Measurements from ENCODE around the gene RBM19.
"Not testable (repeated sequence)": the region's sequence is repeated elsewhere in the genome, so short reads cannot be mapped to it uniquely, and the experiment has no call there.

RBM19 gene

DNA sequence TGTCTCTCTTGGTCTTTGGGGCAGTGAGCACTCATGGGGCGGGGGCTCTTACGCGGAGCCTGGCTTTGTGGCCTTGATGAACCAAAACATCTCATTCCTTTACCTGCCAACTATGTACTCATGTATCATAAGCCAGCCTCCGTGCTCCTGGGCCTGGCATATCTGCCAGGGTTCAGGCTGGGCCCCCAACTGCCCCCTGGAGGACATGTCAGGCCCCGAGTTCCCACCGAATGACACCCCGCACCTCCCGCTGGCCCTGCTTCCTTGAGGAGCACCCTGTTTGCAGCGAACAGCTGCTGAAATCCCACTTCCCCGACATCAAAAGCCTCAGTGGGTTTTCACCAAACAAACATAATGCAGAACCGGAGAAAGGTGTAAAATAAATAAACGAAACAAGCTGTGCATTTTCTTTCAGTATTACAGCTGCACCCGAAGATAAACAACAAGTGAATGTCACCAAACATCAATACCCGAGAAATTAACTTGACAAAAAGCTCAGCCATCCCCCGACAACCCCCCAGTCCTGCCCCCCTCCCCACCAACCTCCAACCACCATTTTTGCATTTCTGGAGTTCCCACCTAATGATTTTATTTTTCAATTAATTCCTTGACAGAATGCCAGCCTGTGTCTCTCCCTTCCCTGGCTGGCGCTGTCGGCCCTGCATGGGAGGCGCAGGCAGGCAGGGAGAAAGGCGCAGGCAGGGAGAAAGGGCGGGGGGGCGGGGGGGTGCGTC lies 139.2 kb downstream of the RBM19 start:
- DNase-seq = no peak

DNA sequence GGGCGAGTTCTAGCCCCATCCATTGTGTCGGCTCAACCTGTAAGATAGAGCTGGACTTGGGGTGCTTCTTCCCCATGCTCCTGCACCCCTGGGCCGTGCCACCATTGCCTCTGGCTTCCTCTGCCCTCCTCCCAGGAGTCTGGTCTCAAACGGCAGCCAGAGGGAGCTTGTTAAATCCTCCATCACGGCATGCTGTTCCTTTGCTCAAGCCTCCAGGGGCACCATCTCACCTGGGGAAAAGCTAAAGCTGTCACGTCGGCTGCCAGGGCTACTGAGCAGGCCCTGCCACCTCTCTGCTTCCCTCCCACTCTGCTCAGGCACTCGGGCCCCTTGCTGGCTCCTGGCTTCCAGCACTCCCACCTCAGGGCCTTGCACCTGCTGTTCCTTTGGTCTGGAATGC lies 140.4 kb downstream of the RBM19 start:
- DNase-seq = no peak

DNA sequence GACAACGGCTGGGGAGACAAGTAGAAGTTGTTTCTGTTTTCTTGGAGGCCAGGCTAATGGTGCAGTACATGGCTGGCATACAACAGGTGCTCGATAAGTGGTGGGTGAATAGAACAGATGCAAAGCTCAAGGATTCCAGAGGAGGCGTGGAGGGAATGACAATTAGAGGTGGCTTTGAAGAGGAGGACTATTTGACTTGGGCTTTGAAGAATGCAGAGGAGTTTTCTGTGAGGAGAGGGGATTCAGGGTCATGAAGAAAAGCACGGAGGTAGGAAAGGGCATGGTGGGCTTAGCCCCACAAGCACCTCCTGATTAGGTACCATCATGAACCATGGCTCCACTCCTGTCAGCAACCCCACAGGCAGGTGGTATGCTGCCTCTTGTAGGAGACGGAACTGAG lies 142.3 kb downstream of the RBM19 start:
- no peak for DNase-seq

DNA sequence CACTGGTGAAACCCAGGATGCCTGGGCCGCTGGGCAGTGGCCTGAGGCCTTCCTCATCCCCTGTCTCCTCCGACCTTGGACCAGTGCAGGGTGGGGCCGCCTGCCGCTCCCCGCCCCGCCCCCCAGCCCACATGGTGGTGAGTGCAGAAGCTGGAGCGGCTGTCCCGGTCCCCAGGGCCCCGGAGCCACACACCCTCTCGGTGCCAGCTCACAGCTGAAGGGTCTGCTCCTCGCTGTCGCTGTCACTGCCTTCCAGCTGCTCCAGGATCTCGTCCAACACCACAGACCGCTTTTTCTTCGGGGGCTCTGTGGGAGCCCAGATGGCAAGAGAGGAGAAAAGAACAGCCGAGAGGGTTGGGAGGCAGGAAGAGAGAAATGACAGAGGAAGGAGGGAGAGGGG lies 143.1 kb downstream of the RBM19 start:
- no peak for DNase-seq

DNA sequence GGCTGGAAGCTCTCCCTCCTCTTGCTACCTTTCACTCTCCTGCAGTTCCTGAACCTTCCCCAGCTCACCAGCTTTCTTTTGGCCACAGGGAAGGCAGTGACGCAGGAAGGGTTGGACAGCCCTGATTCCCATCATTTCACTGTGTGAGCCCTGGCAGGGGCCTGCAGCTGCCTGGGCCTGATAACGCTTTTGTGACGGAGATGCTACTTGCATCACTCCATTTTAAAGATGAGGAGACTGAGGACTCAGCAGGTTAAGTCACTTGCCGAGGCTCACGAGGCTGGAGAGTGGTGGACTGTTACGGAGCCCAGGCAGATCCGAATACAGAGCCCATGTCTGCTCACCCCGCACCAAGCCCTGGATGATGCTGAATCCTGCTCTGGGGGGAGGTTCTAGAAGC lies 145.3 kb downstream of the RBM19 start:
- no peak for DNase-seq

DNA sequence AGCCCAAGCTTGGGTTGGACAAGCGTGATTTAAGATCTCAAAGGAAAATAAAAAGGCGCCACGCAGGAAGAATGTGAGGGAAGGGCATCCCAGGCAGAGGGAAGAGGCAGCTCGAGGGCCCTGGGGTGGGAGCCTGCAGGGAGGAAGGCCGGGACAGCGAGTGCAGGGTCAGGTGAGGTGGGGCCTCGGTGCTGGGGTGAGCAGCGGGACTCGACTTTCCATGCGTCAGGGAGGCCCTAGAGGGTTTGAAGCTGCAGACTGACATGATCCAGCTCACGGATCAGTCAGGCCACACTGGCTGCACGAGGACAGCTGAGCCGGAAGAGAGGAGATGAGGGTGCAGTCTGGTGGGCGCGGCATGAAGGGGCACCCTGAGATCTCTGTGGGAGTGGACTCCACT lies 145.8 kb downstream of the RBM19 start:
- DNase-seq = no peak

DNA sequence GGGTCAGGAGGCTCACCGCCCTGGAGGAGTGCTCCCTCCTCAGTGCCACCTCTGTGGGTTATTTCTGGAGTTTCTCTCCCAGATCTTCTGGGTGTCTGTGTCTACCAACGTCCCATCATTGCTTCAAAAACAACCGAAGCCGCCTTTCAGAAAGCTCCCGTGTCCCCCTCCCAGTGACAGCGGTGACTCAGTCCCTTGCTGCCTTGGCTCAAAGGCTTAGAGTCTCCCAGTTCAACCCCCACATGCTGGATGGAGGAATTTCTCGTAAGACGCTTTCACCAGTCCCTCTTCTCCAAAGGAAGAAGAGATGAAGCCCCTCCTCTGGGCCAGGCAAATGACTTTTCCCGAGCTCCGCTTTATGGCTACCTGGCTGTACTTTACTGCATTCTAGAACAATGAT lies 146.6 kb downstream of the RBM19 start:
- DNase-seq = no peak

DNA sequence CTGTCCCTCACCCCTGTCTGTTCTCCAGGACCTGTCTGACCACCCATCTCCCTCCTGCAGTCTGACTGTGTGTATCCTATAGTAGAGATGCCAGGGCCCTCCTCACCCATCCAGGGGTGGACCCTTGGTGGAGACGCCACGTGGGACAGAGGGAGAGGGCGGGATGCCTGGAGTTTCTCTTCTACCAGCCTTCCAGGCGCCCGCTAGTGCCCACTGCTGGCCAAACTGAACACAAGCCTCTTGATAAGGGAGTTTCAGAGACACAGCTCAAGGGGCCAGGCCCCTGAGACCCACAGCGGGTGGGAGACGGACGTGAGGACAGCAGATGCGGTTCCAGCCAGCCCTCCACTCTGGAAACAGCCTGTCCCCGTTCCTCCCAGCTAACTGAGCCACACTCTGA lies 147.3 kb downstream of the RBM19 start:
- DNase-seq = no peak

DNA sequence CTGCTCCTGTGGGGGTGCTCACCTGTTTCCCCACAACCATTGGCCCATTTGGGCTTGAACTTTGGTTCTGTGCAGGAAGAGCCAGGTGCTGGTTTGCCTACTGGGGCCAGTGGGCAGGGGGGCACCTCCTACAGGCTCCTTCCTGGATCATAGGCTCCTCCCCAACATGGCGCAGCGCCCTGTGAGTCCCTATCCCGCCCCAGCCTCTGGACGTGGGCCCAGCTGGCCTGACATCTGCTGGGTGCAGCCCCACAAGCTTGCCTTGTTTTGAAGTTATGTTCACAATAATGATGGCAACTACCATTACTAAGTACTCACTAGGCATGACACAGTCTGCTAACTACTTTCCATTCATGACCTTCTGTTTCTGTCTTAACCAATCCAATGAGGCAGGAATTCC lies 147.8 kb downstream of the RBM19 start:
- no peak for DNase-seq

DNA sequence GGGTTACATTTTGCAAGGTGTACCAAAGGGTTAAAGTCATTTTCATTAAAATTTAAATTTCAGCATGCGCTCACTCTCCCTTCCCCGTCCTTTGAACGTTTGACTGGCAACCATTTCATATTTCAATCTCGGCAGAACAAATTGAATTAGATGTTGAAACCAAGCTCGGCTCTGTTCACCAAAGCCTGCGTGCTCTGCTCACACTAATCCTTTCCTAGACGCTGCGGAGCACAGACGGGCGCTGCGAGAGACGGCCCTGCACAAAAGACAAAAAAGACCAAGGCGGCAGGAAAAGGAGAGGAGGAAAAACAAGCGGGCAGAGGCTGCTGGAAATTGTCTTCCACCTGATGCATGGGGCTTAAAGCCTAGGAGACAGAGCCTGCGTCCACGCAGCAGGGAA lies 149.3 kb downstream of the RBM19 start:
- DNase-seq = no peak

DNA sequence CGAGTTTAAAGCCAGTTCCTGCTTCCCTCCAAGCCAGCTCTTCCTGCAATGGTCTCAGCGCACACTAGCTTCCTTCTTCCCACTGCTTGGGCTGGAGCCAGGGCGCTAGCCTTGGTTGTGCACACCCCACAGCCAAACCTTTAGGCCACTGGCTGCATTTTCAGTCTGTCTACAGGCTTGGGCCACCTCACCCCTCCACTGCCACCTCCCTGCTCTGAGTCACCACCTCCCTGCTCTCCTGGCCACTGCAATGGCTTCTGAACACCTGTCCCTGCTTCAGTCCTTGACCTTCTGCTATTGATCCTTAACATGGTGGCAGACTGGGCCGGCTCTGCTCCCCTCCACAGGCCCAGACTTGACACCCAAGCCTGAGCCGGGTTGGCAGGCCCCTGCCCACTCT lies 151.1 kb downstream of the RBM19 start:
- no peak for DNase-seq

DNA sequence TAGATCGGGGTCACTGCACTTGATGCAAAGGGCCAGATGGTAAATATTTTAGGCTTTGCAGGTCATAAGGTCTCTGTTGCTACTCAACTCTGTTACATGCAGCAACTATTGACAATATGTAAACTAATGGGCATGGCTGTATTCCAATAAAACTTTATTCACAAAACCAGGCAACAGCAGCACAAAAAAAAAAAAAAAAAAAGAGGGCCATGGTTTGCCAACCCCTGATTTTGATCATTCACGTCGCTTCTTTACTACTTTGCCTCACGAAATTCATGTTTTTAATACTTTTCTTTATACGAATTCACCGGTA lies 152.9 kb downstream of the RBM19 start:
- DNase-seq = no peak

DNA sequence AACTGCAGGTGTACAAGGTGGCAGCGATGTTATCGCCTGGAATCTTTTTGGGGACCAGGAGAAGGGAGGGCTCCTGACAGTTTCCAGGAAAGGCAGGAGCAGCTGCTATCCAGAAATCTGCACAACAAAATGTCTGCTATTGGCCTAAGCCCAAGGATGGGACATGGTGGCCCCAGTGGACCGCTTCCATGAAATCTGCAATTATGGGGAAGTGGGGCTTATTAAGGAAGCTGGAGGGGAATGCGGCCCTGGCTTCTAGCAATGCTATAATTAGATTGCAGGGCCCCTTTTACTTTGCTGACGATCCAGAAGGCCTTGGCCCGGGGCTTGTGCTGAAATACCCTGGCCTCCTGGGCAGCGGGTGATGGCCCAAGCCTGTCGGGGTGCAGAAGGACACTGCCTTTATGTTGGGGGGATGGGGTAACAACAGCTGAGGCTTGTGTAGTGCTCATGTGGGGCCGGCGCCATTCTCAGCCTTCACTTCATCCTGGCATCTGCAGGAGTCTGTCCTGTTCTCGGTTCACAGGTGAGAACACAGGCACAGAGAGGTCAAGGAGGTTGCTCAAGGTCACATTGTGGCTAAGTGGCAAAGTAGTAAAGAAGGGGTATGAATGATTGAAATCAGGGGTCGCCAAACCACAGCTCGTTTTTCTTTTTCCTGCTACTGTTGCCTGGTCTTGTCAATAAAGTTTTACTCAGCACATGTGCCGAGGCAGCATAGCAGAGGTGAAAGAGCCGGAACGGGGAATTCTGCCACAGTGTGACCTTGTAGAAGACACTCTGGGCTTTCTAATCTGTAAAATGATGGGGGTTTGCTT lies 153.5 kb downstream of the RBM19 start:
- no peak for DNase-seq

DNA sequence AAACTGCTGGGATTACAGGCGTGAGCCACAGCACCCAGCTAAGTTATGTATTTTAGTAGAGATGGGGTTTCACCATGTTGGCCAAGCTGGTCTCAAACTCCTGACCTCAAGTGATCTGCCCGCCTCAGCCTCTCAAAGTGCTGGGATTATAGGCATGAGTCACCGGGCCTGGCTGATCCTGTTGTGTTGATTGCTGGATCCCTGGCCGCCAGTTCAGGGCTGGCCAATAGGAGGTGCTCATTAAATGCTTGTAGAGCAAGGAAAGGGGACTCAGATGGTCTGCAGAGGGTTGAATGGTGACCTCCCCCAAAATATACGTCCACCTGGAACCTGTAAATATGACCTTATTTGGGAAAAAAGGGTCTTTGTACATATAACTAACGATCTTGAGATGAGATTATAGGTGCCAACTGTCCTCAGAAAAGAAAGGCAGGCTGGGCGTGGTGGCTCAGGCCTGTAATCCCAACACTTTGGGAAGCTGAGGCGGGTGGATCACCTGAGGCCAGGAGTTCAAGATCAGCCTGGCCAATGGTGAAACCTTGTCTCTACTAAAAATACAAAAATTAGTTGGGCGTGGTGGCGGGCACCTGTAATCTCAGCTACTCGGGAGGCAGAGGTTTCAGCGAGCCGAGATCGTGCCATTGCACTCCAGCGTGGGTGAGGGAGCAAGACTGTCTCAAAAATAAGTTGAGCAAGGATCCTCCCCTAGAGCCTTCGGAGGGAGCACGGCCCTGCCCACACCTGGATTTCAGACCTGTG lies 156.5 kb downstream of the RBM19 start:
- not testable (repeated sequence) for DNase-seq

DNA sequence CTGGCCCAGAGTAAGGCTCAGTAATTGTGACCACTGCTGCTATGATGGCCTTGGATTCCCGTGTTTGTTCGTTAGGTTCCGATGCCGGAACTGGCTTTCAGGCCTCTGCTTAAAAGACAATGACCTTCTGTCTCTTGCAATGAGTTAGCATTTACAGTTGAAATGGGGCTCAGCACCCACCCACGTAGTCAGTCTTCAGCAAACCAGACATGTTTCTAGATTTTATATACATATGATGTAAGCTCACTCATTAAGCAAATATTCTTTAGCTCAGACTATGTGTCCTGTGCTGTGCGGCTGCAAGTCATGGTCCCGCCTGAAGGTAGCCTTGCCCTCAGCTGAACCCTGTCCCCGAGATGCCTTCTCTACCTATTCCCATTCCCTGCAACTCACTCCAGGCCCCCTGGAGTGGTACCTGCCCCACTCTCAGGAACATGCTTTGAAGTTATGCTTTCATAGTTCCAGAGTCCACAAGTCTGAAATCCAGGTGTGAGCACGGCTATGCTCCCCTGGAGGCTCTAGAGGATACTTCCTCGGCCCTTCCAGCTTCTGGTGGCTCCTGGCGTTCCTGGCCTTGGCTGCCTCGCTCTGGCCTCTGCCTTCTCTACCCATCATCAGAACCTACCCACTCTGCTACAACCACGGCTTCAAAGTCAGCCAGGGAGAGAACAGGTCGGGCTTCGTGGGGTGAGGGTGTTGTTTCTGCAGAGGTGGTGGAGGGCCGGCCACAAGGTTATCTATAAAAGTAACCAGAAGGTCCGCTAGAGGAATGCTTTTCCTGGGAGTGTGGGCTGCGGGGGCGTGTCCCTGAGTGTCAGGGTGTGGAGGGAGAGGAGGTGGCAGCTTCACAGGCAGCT lies 157.8 kb downstream of the RBM19 start:
- no peak for DNase-seq

DNA sequence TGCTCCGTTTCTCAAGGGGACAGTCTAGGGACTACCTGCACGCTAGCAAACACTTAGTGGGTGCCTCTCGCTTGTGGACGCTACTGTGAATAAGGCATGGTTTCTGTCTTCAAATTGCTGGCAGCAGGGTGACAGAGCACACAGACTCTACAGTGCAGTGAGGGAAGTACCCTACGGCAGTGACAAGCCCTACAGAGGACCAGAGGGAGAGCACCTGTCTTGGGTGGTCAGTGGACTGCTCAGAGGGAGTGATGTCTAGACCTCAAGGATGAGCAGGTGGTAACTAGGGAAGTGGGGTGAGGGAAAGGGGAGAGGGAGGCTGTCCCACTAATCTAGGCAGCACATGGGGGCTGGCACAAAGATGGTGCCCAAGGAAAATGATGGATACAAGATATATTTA lies 160.5 kb downstream of the RBM19 start:
- DNase-seq = no peak

DNA sequence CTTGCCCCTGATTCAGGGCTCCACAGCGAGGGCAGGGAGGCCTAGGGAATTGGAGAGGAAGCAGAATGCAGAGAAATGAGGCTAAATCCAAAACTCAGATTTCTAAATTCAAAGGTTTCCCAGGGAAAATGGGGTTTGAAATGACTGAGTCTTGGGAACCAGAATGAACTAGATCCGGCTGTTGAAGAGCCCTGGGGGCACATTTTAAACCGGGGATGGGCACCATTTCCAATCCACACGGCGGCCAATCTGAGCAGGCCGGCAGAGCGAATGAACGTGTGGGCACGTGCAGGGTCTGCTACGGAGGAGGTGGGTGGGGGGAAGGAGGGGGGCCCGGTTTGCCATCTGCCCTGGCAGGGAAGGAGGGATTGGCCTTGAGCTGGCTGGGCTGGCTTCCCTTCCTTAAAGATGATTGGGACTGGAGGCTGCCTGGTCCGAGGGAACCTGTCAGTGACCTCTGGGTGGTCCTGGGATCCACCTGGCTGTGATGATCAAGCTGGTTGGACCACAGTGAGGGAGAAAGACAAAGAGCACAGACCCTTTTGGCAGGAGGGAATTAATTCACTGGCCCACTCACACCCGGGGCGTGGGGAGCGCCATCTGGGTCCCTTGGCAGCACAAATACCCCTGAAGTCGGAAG lies 161.0 kb downstream of the RBM19 start:
- no peak for DNase-seq

DNA sequence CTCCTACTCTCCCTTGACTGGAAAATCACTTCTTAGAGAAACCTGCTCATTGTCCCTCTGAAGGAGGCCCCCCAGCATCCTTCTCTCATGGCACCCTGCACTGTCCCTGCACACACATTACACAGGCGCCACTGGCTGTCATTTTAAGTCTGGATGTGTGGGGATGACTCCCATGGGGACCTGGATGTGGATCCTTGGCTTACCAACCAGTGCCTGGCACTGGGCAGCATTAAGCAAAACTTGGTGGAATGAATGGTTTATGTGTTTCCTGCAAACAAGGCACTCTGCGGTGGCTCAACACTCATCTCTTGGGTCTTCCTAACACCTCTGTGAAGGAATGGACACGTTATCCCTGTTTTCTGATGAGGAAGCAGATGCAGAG lies 162.4 kb downstream of the RBM19 start:
- no peak for DNase-seq

DNA sequence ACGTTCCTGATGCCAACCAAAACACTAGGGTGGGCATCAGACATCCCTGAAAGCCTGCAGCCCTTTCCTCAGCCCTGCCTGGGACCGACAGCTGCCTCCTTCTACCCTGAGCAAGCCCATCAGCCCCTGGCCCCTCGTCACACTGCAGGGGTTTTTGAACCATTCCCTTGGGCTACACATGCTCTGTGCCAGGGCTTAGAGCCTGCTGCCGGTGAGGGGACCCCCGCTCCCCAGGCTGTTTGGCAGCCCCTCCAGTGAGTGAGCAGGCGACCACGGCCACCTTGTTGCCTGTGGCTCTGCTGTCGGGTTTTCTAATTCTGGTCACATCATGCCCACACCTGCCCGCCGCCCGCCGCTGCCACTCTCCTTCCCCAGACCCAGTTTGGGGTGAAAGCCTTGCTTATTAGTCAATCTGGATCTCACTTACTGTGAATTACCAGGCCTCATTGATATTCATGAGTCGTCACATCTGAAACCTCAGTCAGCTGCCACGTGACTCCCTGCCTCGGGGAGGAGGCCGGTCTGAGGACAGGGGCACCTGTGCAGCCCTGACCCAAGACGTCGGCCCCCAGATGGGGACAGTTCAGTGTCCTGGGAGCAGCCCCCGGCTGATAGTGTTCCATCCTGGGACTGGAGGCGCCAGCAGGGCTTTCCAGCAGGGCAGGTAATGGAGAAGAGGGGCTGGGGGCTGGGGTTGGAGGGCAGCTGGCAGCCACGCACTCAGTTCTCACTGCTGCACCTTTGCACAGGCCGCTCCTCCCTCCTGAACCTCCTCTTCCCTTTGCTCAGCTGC lies 163.0 kb downstream of the RBM19 start:
- DNase-seq = no peak

DNA sequence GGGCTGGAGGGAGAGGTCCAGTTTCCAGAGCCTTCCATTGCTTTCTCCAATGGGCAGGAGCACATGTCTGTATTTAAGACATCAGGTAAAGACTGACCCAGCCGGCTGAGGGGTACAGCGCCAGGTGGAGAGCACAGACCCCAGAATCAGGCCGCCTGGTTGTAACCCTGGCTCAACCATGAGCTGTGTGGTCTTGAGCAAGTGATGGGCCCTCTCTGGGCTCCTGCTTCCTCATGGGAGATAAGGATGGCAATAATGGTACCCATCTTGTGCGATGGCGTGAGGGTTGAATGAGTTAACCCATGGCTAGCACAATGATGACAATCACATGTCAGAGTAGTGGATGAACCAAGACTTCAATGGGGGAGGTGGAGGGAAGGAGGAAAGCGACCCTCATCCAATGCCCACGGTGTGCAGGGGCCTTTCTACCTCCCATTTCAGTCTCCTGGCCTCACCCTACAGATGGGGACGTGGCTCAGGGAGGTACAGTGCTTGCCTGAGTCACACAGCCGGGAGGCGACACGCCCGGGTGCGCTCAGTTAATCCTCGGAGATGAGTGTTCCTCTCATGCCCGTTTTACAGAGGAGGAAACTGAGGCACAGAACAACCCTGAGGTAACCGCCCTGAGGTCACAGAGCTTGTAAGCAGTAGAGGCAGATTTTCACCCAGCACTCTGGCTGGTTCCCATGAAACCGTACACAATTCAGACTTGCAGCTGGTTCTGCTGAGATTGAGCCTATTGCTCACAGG lies 163.9 kb downstream of the RBM19 start:
- no peak for DNase-seq

DNA sequence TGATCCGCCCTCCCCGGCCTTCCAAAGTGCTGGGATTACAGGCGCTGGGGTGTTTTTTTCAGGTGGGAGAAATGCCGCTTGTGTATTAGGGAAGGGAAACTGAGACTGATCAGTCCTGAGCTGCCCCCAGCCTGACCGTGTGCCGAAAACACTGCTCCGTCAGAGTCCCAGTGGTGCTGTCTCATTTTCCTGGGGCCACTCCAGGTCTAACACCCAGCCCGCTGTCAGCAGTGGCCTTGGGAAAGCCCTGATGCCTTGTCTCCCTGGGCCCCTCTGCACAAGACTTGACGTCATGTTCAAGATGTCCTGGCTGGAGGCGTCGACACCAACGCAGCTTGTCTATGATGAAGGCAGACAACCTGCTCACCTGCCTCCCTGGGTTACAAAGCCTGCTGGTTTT lies 165.9 kb downstream of the RBM19 start:
- DNase-seq = no peak
